Measurements from ENCODE around the gene MINDY3. TPM values are rescaled to one million over a fixed set of nuclear protein-coding genes. Genes with fewer than 3 reads are reported as not detected.

The MINDY3 gene
- polyA plus RNA-seq, 6 donors from 2014 or later: 2.8 to 8.3 (median 7.1) TPM

DNA sequence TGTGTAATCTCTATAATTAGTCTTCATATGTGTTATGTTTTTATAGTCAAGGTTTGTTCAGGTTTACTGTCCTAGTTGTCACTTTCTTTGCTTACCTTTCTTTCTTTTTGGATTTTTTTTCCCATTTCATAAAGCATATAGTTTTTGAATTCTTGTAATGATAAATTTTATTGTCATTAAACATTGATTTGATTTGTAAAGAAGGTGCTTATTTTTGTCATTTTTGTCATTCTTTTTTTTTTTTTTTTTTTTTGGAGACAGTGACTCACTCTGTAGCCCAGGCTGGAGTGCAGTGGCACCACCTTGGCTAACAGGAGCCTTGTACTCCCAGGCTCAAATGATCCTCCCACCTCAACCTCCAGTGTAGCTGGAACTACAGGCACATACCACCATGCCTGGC is 9.6 kb upstream of the MINDY3 start:
- H3K9me3 Mint-ChIP-seq: peaks cover 0 to 26% (median 13%) of the 10 kb centered on the region in 7 donors
- H3K4me3 Mint-ChIP-seq: no peak overlapping the region
- ATAC-seq (ENCODE audit: low read depth in 2 of 2) (no peak), DNase-seq (no peak)
- peaks cover 51 to 86% (median 85%) of the 10 kb centered on the region in 3 donors for H3K27me3 Mint-ChIP-seq
- H3K4me1 Mint-ChIP-seq: no peaks in the 10 kb centered on the region
- no peaks in the 10 kb centered on the region for H3K36me3 Mint-ChIP-seq
- no peak overlapping the region for H3K27ac Mint-ChIP-seq

DNA sequence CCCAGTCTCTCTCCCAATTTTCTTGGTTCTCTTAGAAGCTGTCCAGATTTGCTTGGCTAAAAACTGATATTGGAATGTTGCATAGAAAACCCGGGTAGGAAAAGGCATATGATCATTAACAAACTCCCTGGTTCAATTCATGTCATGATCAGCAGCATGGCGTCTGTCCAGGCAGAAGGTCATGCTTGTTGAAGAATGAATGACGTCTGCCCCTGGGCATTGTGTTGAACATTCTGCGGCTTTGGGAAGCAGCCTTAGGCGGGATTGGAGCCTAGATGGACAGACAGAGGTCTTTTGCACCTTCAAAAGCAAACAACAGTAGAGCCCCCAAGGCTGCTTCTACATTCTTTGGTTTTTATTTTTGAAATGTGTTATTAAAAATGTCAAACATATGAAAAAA is 7.7 kb upstream of the MINDY3 start:
- Mint-ChIP-seq H3K27me3 (peaks cover 48 to 83% (median 82%) of the 10 kb centered on the region in 3 donors), H3K27ac (no peak overlapping the region), H3K9me3 (peaks cover under 1 to 17% (median 6%) of the 10 kb centered on the region in 7 donors), H3K4me3 (no peak overlapping the region), H3K36me3 (no peaks in the 10 kb centered on the region), H3K4me1 (no peaks in the 10 kb centered on the region)
- no peak for ATAC-seq (ENCODE audit: low read depth in 2 of 2)
- no peak for DNase-seq

DNA sequence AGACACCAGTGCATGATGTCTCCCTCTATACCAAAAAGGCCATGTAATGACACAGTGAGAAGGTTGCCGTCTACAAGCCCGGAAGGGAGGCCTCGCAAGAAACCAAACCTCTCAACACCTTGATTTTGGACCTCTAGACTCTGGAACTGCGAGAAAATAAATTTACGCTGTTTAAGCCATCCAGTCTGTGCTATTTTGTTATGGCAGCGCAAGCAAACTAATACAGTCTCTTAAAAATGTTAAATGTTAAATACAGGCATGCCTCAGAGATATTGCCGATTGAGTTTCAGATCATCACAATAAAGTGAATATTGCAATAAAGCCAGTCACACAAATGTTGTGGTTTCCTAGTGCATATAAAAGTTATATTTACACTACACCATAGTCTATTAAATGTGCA is 5.0 kb upstream of the MINDY3 start:
- no peak for ATAC-seq (ENCODE audit: low read depth in 2 of 2)
- Mint-ChIP-seq H3K4me3 (no peak overlapping the region), H3K9me3 (peaks cover 0 to 17% (median 5%) of the 10 kb centered on the region in 7 donors), H3K27me3 (peaks cover 35 to 58% (median 55%) of the 10 kb centered on the region in 3 donors), H3K27ac (no peak overlapping the region), H3K4me1 (peaks cover 3 to 7% (median 5%) of the 10 kb centered on the region in 3 donors), H3K36me3 (peaks cover 0 to 2% of the 10 kb centered on the region in 2 donors)
- DNase-seq: no peak

DNA sequence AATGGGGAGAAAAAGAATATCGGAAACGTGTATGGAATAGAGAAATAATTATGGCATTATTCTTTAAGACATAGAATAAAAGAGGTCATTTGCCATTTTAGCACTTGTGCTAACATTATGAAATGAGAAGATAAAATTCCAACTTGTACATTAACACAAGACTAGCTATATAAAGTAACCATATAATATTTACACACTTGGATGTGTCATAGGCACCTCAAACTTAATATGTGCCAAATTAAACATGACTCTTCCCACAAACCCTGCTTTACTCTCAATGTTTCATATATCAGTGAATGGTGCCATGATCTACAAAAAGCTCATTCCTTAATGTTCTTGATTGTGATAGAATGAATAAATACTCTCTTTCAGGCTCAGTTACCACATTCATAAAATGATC is 4.1 kb upstream of the MINDY3 start:
- peaks cover 0 to 20% (median 5%) of the 10 kb centered on the region in 7 donors for H3K9me3 Mint-ChIP-seq
- peaks cover 0 to 10% of the 10 kb centered on the region in 2 donors for H3K36me3 Mint-ChIP-seq
- peak overlapping the region in 1 of 8 donors; percentile 57 for H3K4me3 Mint-ChIP-seq
- no peak for DNase-seq
- H3K27ac Mint-ChIP-seq: no peak overlapping the region
- peaks cover 11 to 14% (median 14%) of the 10 kb centered on the region in 3 donors for H3K4me1 Mint-ChIP-seq
- no peak for ATAC-seq (ENCODE audit: low read depth in 2 of 2)
- H3K27me3 Mint-ChIP-seq: peaks cover 35 to 58% (median 53%) of the 10 kb centered on the region in 3 donors

DNA sequence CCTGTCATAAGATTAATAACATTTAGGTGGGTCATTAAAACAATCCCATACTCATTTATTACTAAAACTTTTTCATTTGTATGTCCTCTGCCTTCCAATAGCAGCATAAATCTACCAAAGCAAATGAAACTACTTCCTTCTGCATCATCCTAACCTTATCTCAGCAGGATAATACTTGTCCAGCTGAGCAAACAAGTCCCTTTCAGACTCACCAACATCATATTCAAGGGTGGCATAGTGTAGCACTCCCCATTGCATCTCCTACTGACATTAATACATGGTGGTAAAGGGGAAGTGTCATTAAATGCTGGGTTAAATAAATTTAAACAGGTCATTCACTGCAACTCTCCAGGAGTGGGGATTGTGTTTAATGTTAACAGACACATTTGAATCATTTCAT is 3.4 kb upstream of the MINDY3 start:
- ATAC-seq (ENCODE audit: low read depth in 2 of 2): no peak
- Mint-ChIP-seq H3K4me1 (peaks cover 15 to 20% (median 18%) of the 10 kb centered on the region in 3 donors), H3K36me3 (peaks cover 0 to 10% of the 10 kb centered on the region in 2 donors), H3K27me3 (peaks cover 33 to 54% (median 51%) of the 10 kb centered on the region in 3 donors), H3K4me3 (peak overlapping the region in 1 of 8 donors; percentile 57), H3K27ac (no peak overlapping the region), H3K9me3 (peaks cover 0 to 20% (median 5%) of the 10 kb centered on the region in 7 donors)
- no peak for DNase-seq

DNA sequence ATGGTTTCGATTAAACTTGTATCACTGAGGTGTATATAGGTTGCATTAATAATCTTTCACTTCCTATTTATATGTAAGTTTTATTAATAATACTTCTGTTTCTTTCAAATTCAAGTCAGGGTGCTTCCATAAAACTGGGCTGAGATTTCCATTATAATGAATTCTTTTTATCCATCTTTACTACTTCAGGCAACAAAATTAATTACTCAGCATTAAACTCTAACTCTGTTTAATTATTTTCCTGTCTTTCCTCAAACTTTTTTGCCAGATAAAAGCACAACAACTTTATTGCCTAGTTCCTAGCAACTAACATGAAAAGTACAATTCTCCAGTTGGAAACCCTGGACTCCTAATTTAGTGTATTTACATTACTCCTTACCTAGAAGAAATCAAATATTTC is 3.0 kb upstream of the MINDY3 start:
- Mint-ChIP-seq H3K4me1 (peaks cover 18 to 23% (median 20%) of the 10 kb centered on the region in 3 donors), H3K27me3 (peaks cover 30 to 50% (median 47%) of the 10 kb centered on the region in 3 donors), H3K36me3 (peaks cover 0 to 10% of the 10 kb centered on the region in 2 donors), H3K9me3 (peaks cover 0 to 20% (median 5%) of the 10 kb centered on the region in 7 donors), H3K4me3 (peak overlapping the region in 1 of 8 donors; percentile 57), H3K27ac (no peak overlapping the region)
- DNase-seq (no peak), ATAC-seq (ENCODE audit: low read depth in 2 of 2) (no peak)

DNA sequence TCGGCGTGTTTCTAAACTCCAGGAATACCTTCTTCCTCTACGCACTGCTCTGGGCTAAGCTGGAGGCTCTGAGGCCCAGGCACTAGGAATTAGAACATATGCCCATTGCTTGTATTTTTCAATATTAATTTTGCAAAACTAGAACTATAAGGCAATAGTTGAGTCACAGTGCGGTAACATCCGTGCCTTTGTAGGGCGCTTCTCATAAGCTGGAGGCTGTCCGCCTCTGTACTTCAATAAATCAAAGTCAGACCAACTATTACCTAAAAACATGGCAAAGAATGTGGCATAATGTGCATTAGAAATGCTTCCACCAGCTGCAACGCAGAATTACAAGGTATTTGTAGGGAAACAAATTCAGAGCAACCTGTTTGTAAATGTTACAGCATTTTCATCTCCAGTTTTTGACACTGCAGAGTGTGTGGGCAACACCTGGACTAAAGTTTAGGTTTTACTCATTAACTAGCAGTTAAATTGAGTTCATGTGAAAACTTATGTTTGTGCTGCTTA is 440 bp upstream of the MINDY3 start:
- Mint-ChIP-seq H3K4me1 (peaks cover 32 to 42% (median 39%) of the 10 kb centered on the region in 3 donors), H3K4me3 (peak overlapping the region; percentile 95 to 100 (median 99)), H3K27ac (peak overlapping the region; percentile 92 to 98 (median 96)), H3K9me3 (peaks cover 0 to 11% (median 3%) of the 10 kb centered on the region in 7 donors), H3K27me3 (peaks cover 18 to 24% (median 22%) of the 10 kb centered on the region in 3 donors), H3K36me3 (peaks cover 0 to 10% of the 10 kb centered on the region in 2 donors)
- DNase-seq (no peak), ATAC-seq (ENCODE audit: low read depth in 2 of 2) (no peak)

DNA sequence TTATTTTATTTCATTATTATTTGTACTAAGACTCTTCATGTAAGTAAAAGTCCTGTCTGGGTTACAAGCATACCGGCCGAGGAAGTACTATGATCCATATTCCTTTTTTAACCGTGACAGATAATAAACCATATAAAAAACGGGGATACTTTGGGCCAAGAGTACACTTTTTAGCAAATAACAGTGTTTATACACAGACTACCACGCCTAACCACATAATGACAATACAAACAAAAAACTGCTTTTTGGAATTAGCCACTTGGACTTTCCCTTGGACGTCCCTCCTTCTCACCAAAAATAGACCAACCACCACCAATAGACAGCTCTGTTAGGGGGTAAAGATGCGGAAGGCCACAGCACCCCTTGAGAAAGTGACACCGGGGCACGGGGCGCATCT is 800 bp downstream of the MINDY3 start:
- Mint-ChIP-seq H3K27me3 (peaks cover 8 to 12% (median 12%) of the 10 kb centered on the region in 3 donors), H3K4me3 (peak overlapping the region; percentile 95 to 100 (median 99)), H3K27ac (peak overlapping the region; percentile 27 to 98 (median 94)), H3K4me1 (peaks cover 34 to 42% (median 41%) of the 10 kb centered on the region in 3 donors), H3K9me3 (peaks cover 0 to 6% (median 1%) of the 10 kb centered on the region in 7 donors), H3K36me3 (peaks cover 4 to 10% of the 10 kb centered on the region in 2 donors)
- ATAC-seq (ENCODE audit: low read depth in 2 of 2) (peak in 1 of 2 donors; percentile 54), DNase-seq (no peak)

DNA sequence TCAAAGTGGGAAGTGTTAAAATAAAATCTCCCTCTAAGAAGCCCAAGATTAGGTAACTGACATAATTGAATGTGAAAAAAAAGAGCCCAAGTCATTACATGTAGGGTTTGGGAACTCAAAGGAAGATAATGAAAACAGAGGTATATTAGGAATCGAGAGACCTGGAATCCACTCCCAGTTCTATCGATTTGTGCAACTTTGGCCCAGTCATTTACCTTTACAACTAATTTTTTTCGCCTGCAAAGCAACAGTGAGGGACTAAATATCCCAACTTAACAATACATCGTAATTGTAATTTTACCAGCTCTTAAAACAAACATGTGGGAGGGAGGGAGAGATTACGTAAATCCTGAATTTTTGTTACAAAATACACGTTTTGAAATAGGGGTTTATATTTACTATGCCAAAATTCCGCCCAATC is 1.4 kb downstream of the MINDY3 start:
- H3K4me1 Mint-ChIP-seq: peaks cover 35 to 48% (median 42%) of the 10 kb centered on the region in 3 donors
- peak overlapping the region in 7 of 8 donors; percentile 60 to 100 (median 95) for H3K4me3 Mint-ChIP-seq
- peak overlapping the region in 1 of 6 donors; percentile 27 for H3K27ac Mint-ChIP-seq
- DNase-seq: no peak
- no peak for ATAC-seq (ENCODE audit: low read depth in 2 of 2)
- peaks cover 4 to 6% (median 6%) of the 10 kb centered on the region in 3 donors for H3K27me3 Mint-ChIP-seq
- peaks cover 0 to 4% (median 1%) of the 10 kb centered on the region in 7 donors for H3K9me3 Mint-ChIP-seq
- peaks cover 10% of the 10 kb centered on the region in 2 donors for H3K36me3 Mint-ChIP-seq

DNA sequence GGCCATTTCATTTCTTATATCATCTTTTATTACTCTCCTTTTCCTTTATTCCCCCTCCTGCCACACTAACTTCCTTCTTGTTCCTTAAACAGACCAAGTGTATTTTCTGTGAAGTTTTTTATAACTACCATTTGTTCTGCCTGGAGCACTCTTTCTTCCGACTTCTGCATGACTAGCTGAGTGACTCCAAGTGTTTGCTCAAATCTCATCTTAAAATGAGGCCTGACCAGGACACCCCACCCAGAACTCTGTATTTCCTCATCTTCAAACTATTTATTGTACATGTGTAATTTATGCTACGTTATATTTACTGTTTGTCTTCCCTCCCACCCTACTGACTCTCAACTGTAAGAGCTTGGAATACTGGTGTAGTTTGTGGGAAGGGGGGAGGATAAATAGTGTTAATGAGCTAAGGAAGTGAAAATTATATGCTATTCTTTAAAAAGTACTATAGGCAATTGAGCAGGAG is 3.2 kb downstream of the MINDY3 start:
- H3K4me1 Mint-ChIP-seq: peaks cover 43 to 61% (median 45%) of the 10 kb centered on the region in 3 donors

DNA sequence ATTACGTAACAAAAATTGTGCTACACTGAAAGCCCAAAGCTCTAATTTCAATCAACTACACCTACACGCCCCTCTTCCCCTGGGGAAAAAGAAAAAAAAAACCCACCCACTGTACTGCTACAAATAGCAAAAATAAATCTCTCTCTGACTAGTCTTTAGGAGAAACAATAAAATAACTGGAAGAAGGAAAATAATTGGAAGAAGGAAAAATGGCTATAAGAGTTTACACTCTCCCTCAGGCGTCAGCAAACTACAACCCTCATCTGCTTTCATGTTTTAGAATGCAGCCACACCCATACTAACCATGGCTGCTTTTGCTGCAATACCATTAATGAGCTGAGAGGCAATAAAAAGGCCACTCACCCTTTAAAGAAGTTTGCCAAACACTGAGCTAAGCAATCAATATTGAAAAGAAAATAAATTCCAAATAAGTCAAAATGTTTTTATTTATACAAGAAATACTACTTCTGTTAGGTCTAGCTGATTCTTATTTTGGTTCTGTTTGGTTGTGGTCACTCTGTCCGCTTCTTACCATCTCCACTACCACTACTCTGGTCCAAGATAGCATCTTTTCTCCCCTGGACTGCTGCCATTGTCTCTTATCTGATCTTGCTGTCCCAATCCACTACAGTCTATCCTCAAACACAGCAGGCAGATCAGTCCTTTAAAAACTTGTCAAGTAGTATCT is 3.8 kb downstream of the MINDY3 start:
- no peak for DNase-seq
- no peak for ATAC-seq (ENCODE audit: low read depth in 2 of 2)
- peaks cover 26 to 29% of the 10 kb centered on the region in 2 donors for H3K36me3 Mint-ChIP-seq
- H3K27me3 Mint-ChIP-seq: no peaks in the 10 kb centered on the region
- H3K4me3 Mint-ChIP-seq: no peak overlapping the region
- peaks cover 44 to 68% (median 45%) of the 10 kb centered on the region in 3 donors for H3K4me1 Mint-ChIP-seq
- peaks cover 5 to 12% (median 9%) of the 10 kb centered on the region in 7 donors for H3K9me3 Mint-ChIP-seq
- H3K27ac Mint-ChIP-seq: peak overlapping the region in 1 of 6 donors; percentile 34

More for the DNA sequence above, 3.2 kb downstream of the MINDY3 start:
- Mint-ChIP-seq H3K4me3 (peak overlapping the region in 1 of 8 donors; percentile 62), H3K9me3 (peaks cover 0 to 5% (median 3%) of the 10 kb centered on the region in 7 donors), H3K36me3 (peaks cover 19 to 22% of the 10 kb centered on the region in 2 donors), H3K27me3 (no peaks in the 10 kb centered on the region), H3K27ac (no peak overlapping the region)
- DNase-seq (no peak), ATAC-seq (ENCODE audit: low read depth in 2 of 2) (no peak)

DNA sequence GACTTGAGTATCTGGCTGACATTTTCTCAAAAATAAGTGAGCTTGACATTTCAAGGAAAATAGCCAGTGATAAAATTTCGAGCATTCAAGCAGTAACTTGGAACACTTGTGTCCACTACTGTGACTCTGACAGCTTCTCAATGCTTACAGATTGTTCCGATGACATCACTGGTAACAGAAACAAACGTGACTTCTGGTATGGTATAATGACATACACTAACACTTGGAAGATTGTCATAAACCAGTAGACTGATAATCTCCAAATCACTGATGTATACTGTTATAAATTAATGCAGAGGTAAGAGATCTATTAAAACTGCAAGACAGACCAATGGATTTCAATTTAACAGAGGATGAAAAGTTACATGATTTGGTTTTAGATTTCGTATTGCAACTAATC is 6.5 kb downstream of the MINDY3 start:
- ATAC-seq (ENCODE audit: low read depth in 2 of 2): no peak
- Mint-ChIP-seq H3K27me3 (no peaks in the 10 kb centered on the region), H3K27ac (no peak overlapping the region), H3K9me3 (peaks cover 20 to 35% (median 31%) of the 10 kb centered on the region in 7 donors), H3K4me3 (no peak overlapping the region), H3K36me3 (peaks cover 45 to 52% of the 10 kb centered on the region in 2 donors), H3K4me1 (peaks cover 33 to 63% (median 40%) of the 10 kb centered on the region in 3 donors)
- DNase-seq: no peak

DNA sequence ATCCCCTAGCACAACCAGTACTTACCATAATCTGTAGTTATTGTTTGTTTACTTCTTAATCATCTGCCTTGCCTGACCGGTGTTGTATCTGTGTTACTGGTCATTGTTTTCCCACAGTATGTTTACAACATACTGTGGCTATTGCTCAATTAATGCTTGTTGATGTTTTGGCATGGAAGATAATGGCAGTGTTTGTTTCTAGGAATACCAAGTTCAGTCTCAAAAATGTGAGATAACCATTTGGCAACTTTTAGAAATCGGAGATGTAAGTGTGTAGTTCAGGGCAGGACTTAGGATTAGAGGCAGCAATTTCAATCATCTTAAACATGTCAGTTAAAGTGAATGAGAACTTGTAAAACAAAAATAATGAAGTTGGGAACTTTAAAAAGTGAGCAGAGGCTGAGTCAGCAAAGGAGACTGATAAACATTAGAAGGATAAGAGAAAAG is 8.2 kb downstream of the MINDY3 start:
- Mint-ChIP-seq H3K4me1 (peaks cover 19 to 50% (median 37%) of the 10 kb centered on the region in 3 donors), H3K4me3 (no peak overlapping the region), H3K27me3 (no peaks in the 10 kb centered on the region), H3K27ac (no peak overlapping the region), H3K9me3 (peaks cover 20 to 35% (median 31%) of the 10 kb centered on the region in 7 donors), H3K36me3 (peaks cover 47 to 54% of the 10 kb centered on the region in 2 donors)
- DNase-seq: no peak
- no peak for ATAC-seq (ENCODE audit: low read depth in 2 of 2)

All from naive B cell (primary cell).